Gastroesophageal sphincter (tissue), 3 donors: ENCODE data around the gene SAMD5.

Experiments
- POLR2A ChIP-seq, 2 donors: fragments of 450-650 bp; IDR thresholded peaks; one replicate each; pipeline ENCODE4 v1.6.1; 2017; ENCODE audit warnings: antibody characterized with exemption in 2 of 2, mild to moderate bottlenecking in 2 of 2, moderate library complexity in 1 of 2
- TF ChIP-seq, protein P1 (sequence below), 4 experiments: fragments of 200-600 bp in 2 of 4; fragments of 450-650 bp in 2 of 4; sonication (generic) in 1 of 4; IDR thresholded peaks; one replicate each; pipeline ENCODE4 v1.5.1; 2017 to 2019; ENCODE audit warnings: antibody characterized with exemption in 4 of 4, mild to moderate bottlenecking in 2 of 4, moderate library complexity in 2 of 4

- TF ChIP-seq, protein P1, sequence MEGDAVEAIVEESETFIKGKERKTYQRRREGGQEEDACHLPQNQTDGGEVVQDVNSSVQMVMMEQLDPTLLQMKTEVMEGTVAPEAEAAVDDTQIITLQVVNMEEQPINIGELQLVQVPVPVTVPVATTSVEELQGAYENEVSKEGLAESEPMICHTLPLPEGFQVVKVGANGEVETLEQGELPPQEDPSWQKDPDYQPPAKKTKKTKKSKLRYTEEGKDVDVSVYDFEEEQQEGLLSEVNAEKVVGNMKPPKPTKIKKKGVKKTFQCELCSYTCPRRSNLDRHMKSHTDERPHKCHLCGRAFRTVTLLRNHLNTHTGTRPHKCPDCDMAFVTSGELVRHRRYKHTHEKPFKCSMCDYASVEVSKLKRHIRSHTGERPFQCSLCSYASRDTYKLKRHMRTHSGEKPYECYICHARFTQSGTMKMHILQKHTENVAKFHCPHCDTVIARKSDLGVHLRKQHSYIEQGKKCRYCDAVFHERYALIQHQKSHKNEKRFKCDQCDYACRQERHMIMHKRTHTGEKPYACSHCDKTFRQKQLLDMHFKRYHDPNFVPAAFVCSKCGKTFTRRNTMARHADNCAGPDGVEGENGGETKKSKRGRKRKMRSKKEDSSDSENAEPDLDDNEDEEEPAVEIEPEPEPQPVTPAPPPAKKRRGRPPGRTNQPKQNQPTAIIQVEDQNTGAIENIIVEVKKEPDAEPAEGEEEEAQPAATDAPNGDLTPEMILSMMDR (IDR thresholded peaks at IDR 0.05), result no peak
- TF ChIP-seq POLR2A (IDR thresholded peaks at IDR 0.05), result no peak
These were observed 69.0 kb downstream of the SAMD5 start for GRCh38 chr6:147577488-147577887.
